ENCODE measurements around the gene SYNJ2.

SYNJ2 gene

GRCh38 chr6:158003910-158004700 is 22.4 kb downstream of the SYNJ2 start:
- H3K79me2 ChIP-seq (ENCODE audit: insufficient read depth, low read length), result peaks cover 61% of the 10 kb centered on the region
- DNase-seq (no peak), ATAC-seq (ENCODE audit: insufficient read depth, low read depth) (no peak)
- no peak overlapping the region for H3K4me3 ChIP-seq (ENCODE audit: low read depth in 1 of 2, low read length in 2 of 2)
- no peaks in the 10 kb centered on the region for H3K27me3 ChIP-seq (ENCODE audit: insufficient read depth, low read length, poor library complexity)
- no peaks in the 10 kb centered on the region for H3K9me3 ChIP-seq (ENCODE audit: insufficient read depth, low read length, severe bottlenecking)
- H3K4me1 ChIP-seq (ENCODE audit: insufficient read depth, low read length), result peaks cover 45% of the 10 kb centered on the region
- no peak overlapping the region for H3K27ac ChIP-seq (ENCODE audit: low read length)
- H3K4me2 ChIP-seq (ENCODE audit: insufficient read depth, low read length), result no peak overlapping the region
- no peak for TF ChIP-seq CTCF (IDR thresholded peaks at IDR 0.05; ENCODE audit: borderline replicate concordance, extremely low read depth, low read length, poor library complexity, severe bottlenecking)
- no peak for TF ChIP-seq EZH2 (IDR thresholded peaks at IDR 0.05; ENCODE audit: borderline replicate concordance, low read depth, low read length, severe bottlenecking)
- H3K9ac ChIP-seq (ENCODE audit: low read depth, low read length), result no peak overlapping the region
- H4K20me1 ChIP-seq (ENCODE audit: insufficient read depth, low read length), result peaks cover 51% of the 10 kb centered on the region
- no peak overlapping the region for H2AFZ ChIP-seq (ENCODE audit: low read depth, low read length)
- no peaks in the 10 kb centered on the region for H3K36me3 ChIP-seq (ENCODE audit: insufficient read depth, low read length)

- ATAC-seq (ENCODE audit: insufficient read depth, low read depth), result no peak
- TF ChIP-seq EZH2 (IDR thresholded peaks at IDR 0.05; ENCODE audit: borderline replicate concordance, low read depth, low read length, severe bottlenecking) (no peak), CTCF (IDR thresholded peaks at IDR 0.05; ENCODE audit: borderline replicate concordance, extremely low read depth, low read length, poor library complexity, severe bottlenecking) (no peak)
- H3K4me1 ChIP-seq (ENCODE audit: insufficient read depth, low read length), result peaks cover 51% of the 10 kb centered on the region
- no peak overlapping the region for H3K27ac ChIP-seq (ENCODE audit: low read length)
- H3K27me3 ChIP-seq (ENCODE audit: insufficient read depth, low read length, poor library complexity), result no peaks in the 10 kb centered on the region
- H3K79me2 ChIP-seq (ENCODE audit: insufficient read depth, low read length), result peaks cover 59% of the 10 kb centered on the region
- H3K4me2 ChIP-seq (ENCODE audit: insufficient read depth, low read length), result no peak overlapping the region
- peaks cover 48% of the 10 kb centered on the region for H4K20me1 ChIP-seq (ENCODE audit: insufficient read depth, low read length)
- H3K36me3 ChIP-seq (ENCODE audit: insufficient read depth, low read length), result no peaks in the 10 kb centered on the region
- H2AFZ ChIP-seq (ENCODE audit: low read depth, low read length), result no peak overlapping the region
- no peaks in the 10 kb centered on the region for H3K9me3 ChIP-seq (ENCODE audit: insufficient read depth, low read length, severe bottlenecking)
- DNase-seq, result no peak
- no peak overlapping the region for H3K4me3 ChIP-seq (ENCODE audit: low read depth in 1 of 2, low read length in 2 of 2)
- no peak overlapping the region for H3K9ac ChIP-seq (ENCODE audit: low read depth, low read length)
Observed at GRCh38 chr6:158004701-158005095, 23.0 kb downstream of the SYNJ2 start.

- DNase-seq (no peak), ATAC-seq (ENCODE audit: insufficient read depth, low read depth) (no peak)
- no peak for TF ChIP-seq CTCF (IDR thresholded peaks at IDR 0.05; ENCODE audit: borderline replicate concordance, extremely low read depth, low read length, poor library complexity, severe bottlenecking)
- H3K4me2 ChIP-seq (ENCODE audit: insufficient read depth, low read length), result no peak overlapping the region
- H3K27me3 ChIP-seq (ENCODE audit: insufficient read depth, low read length, poor library complexity), result no peaks in the 10 kb centered on the region
- H4K20me1 ChIP-seq (ENCODE audit: insufficient read depth, low read length), result peaks cover 52% of the 10 kb centered on the region
- no peaks in the 10 kb centered on the region for H3K9me3 ChIP-seq (ENCODE audit: insufficient read depth, low read length, severe bottlenecking)
- H3K9ac ChIP-seq (ENCODE audit: low read depth, low read length), result no peak overlapping the region
- H2AFZ ChIP-seq (ENCODE audit: low read depth, low read length), result no peak overlapping the region
- peaks cover 55% of the 10 kb centered on the region for H3K4me1 ChIP-seq (ENCODE audit: insufficient read depth, low read length)
- no peak overlapping the region for H3K27ac ChIP-seq (ENCODE audit: low read length)
- H3K79me2 ChIP-seq (ENCODE audit: insufficient read depth, low read length), result peaks cover 69% of the 10 kb centered on the region
- H3K4me3 ChIP-seq (ENCODE audit: low read depth in 1 of 2, low read length in 2 of 2), result no peak overlapping the region
- H3K36me3 ChIP-seq (ENCODE audit: insufficient read depth, low read length), result no peaks in the 10 kb centered on the region
Observed at GRCh38 chr6:158005626-158006180, 24.0 kb downstream of the SYNJ2 start.
